ENCODE results near the gene TLE1. TPM values are rescaled to one million over a fixed set of nuclear protein-coding genes. Genes with fewer than 3 reads are reported as not detected.

The TLE1 gene
- total RNA-seq, 1 experiment from 2014 or later, result 46.2 TPM

- no TSS peak for BruUV-seq (replicated peaks)
- H3K27ac Mint-ChIP-seq (ENCODE audit: unreplicated experiment), result no peak overlapping the region
- intact Hi-C loops (cut with micrococcal nuclease; ENCODE audit: unreplicated experiment), result loop anchor here (10.0 kb wide), 1 partner anchor 127 kb away; no protein-coding TSS in a partner anchor
Observed at GRCh38 chr9:81718244-81718643, 28.9 kb upstream of the TLE1 start.

GRCh38 chr9:81717747-81718077 lies 28.4 kb upstream of the TLE1 start:
- H3K9me3 Mint-ChIP-seq (ENCODE audit: low read depth, unreplicated experiment), result no peaks in the 10 kb centered on the region
- no peak overlapping the region for H3K4me3 Mint-ChIP-seq (ENCODE audit: low read depth, unreplicated experiment)
- no peak for DNase-seq
- no TSS peak for BruUV-seq (replicated peaks)
- no peak for TF ChIP-seq CTCF (IDR thresholded peaks at IDR 0.05; ENCODE audit: unreplicated experiment)
- peaks cover 36% of the 10 kb centered on the region for H3K4me1 Mint-ChIP-seq (ENCODE audit: low read depth, unreplicated experiment)
- CTCF ChIA-PET, result interaction anchor here (0.7 kb wide), 2 partner anchors 96 to 98 kb away, joined by 3 to 4 read pairs; no protein-coding TSS in a partner anchor
- H3K36me3 Mint-ChIP-seq (ENCODE audit: insufficient read depth, unreplicated experiment), result no peaks in the 10 kb centered on the region
- H3K27ac Mint-ChIP-seq (ENCODE audit: unreplicated experiment), result peak overlapping the region; percentile 16
- no peaks in the 10 kb centered on the region for H3K27me3 Mint-ChIP-seq (ENCODE audit: unreplicated experiment)
- intact Hi-C loops (cut with micrococcal nuclease; ENCODE audit: unreplicated experiment), result loop anchor here (10.0 kb wide), 1 partner anchor 127 kb away; no protein-coding TSS in a partner anchor

More at GRCh38 chr9:81718244-81718643, 28.9 kb upstream of the TLE1 start:
- no peaks in the 10 kb centered on the region for H3K9me3 Mint-ChIP-seq (ENCODE audit: low read depth, unreplicated experiment)
- no peaks in the 10 kb centered on the region for H3K27me3 Mint-ChIP-seq (ENCODE audit: unreplicated experiment)
- no peaks in the 10 kb centered on the region for H3K36me3 Mint-ChIP-seq (ENCODE audit: insufficient read depth, unreplicated experiment)
- CTCF ChIA-PET, result no interaction called here
- peaks cover 34% of the 10 kb centered on the region for H3K4me1 Mint-ChIP-seq (ENCODE audit: low read depth, unreplicated experiment)
- no peak overlapping the region for H3K4me3 Mint-ChIP-seq (ENCODE audit: low read depth, unreplicated experiment)
- no peak for DNase-seq
- no peak for TF ChIP-seq CTCF (IDR thresholded peaks at IDR 0.05; ENCODE audit: unreplicated experiment)

- TF ChIP-seq CTCF (IDR thresholded peaks at IDR 0.05; ENCODE audit: unreplicated experiment), result no peak
- intact Hi-C loops (cut with micrococcal nuclease; ENCODE audit: unreplicated experiment), result loop anchor here (10.0 kb wide), 1 partner anchor 128 kb away; no protein-coding TSS in a partner anchor
- CTCF ChIA-PET, result interaction anchor here (0.7 kb wide), 2 partner anchors 96 to 97 kb away, joined by 3 to 4 read pairs; no protein-coding TSS in a partner anchor
- Mint-ChIP-seq H3K9me3 (ENCODE audit: low read depth, unreplicated experiment) (no peaks in the 10 kb centered on the region), H3K4me3 (ENCODE audit: low read depth, unreplicated experiment) (no peak overlapping the region), H3K4me1 (ENCODE audit: low read depth, unreplicated experiment) (peaks cover 41% of the 10 kb centered on the region), H3K27me3 (ENCODE audit: unreplicated experiment) (no peaks in the 10 kb centered on the region), H3K27ac (ENCODE audit: unreplicated experiment) (peak overlapping the region; percentile 16), H3K36me3 (ENCODE audit: insufficient read depth, unreplicated experiment) (no peaks in the 10 kb centered on the region)
- BruUV-seq (replicated peaks), result no TSS peak
- DNase-seq, result no peak
Observed at GRCh38 chr9:81717061-81717746, 27.9 kb upstream of the TLE1 start.

- Mint-ChIP-seq H3K27me3 (ENCODE audit: unreplicated experiment) (no peaks in the 10 kb centered on the region), H3K36me3 (ENCODE audit: insufficient read depth, unreplicated experiment) (no peaks in the 10 kb centered on the region), H3K4me3 (ENCODE audit: low read depth, unreplicated experiment) (no peak overlapping the region), H3K27ac (ENCODE audit: unreplicated experiment) (no peak overlapping the region), H3K4me1 (ENCODE audit: low read depth, unreplicated experiment) (peaks cover 48% of the 10 kb centered on the region), H3K9me3 (ENCODE audit: low read depth, unreplicated experiment) (no peaks in the 10 kb centered on the region)
- CTCF ChIA-PET, result no interaction called here
- no peak for DNase-seq
- no TSS peak for BruUV-seq (replicated peaks)
- TF ChIP-seq CTCF (IDR thresholded peaks at IDR 0.05; ENCODE audit: unreplicated experiment), result no peak
- intact Hi-C loops (cut with micrococcal nuclease; ENCODE audit: unreplicated experiment), result loop anchor here (10.0 kb wide), 1 partner anchor 128 kb away; no protein-coding TSS in a partner anchor
Observed at GRCh38 chr9:81716409-81716808, 27.1 kb upstream of the TLE1 start.

All from Calu3 (cell line).